Psoas muscle (tissue), 8 donors: ENCODE data around the gene ARMCX5. TPM values are rescaled to one million over a fixed set of nuclear protein-coding genes. Genes with fewer than 3 reads are reported as not detected.

Experiments
- ATAC-seq, 4 donors: fragments of 200-7000 bp; cut with Tn5 transposase; one replicate each; pipeline ENCODE4 v1.9.1; 2020; ENCODE audit warnings: moderate library complexity in 3 of 4, mild to moderate bottlenecking in 2 of 4
- DNase-seq, 2 donors: peaks; one replicate each; pipeline ENCODE4 v3.0.0-alpha.2; 2020
- H3K27ac ChIP-seq: fragments of 200-600 bp; one replicate; pipeline ENCODE4 v1.8.0; 2022
- H3K27me3 ChIP-seq, 3 donors: fragments of 200-600 bp in 1 of 3; one replicate each; pipeline versions ENCODE4 v1.6.1 to v1.8.0; 2013 to 2022; ENCODE audit warnings: low read length in 2 of 3, mild to moderate bottlenecking in 2 of 3, moderate library complexity in 1 of 3; ENCODE audit not compliant: insufficient read depth in 3 of 3
- H3K36me3 ChIP-seq, 2 donors: fragments of 200-600 bp in 1 of 2; one replicate each; pipeline versions ENCODE4 v1.6.1 to v1.8.0; 2013 to 2022; ENCODE audit warnings: low read depth in 1 of 2, mild to moderate bottlenecking in 1 of 2, moderate library complexity in 1 of 2; ENCODE audit not compliant: insufficient read depth in 1 of 2
- H3K4me1 ChIP-seq: fragments of 200-600 bp; one replicate; pipeline ENCODE4 v1.8.0; 2022
- H3K4me3 ChIP-seq: fragments of 200-600 bp; one replicate; pipeline ENCODE4 v1.8.0; 2022; ENCODE audit warnings: mild to moderate bottlenecking
- H3K9me3 ChIP-seq: fragments of 200-600 bp; one replicate; pipeline ENCODE4 v1.8.0; 2022
- CTCF ChIP-seq: fragments of 200-600 bp; IDR thresholded peaks from one replicate; pipeline ENCODE4 v1.8.0; 2022; ENCODE audit warnings: antibody characterized with exemption
- WGBS, 3 donors: extraction: QIAGEN DNeasy Blood & Tissue Kit; methylation state at CpG; one replicate each; pipeline versions ENCODE4 v1.1.6 to v1.1.7; 2013; 5-methylcytosine and 5-hydroxymethylcytosine counted together
- intact Hi-C, 2 donors: fragments of 100-400 bp; cut with DNase I; formaldehyde crosslinking; loops; one replicate each; pipeline versions ENCODE4 v1.11.0 to v1.14.2; 2022
- long read RNA-seq, 2 donors: library from polyadenylated mRNA; unstranded; transcript quantifications; one replicate each; pipeline ENCODE4 v2.0.0, GENCODE V29; 2021
- polyA plus RNA-seq, 3 donors: library from polyadenylated mRNA; stranded (reverse); fragments of 200-250 nt; gene quantifications; one replicate each; pipeline ENCODE4 v1.2.3, GENCODE V29; 2013
- total RNA-seq, 4 donors: library from RNA; stranded (reverse); fragmentation: NEBNext Ultra II Directional in 2 of 4; extraction: Animal tissue kit (Norgen Biotek cat#: 25700) in 2 of 4; gene quantifications; one replicate each; pipeline versions ENCODE4 v1.2.1 to v1.2.4, GENCODE V29; 2021 to 2023
- donor health status: healthy with polysubstance abuse.
- donor health status: DM: no; HTN: no; CAD: no; lungs with moderate emphysema.
- donor health status: Bipolar disorder and iron deficiency.
- donor health status: healthy.
- donor health status: DM: yes; HTN: yes; CAD: no.
- donor health status: DM: no; HTN: no; CAD: no.
- donor health status: DM: no; HTN: no; CAD: no.
- donor health status: DM: yes; HTN: yes; CAD: no.

The ARMCX5 gene
- total RNA-seq (1 to 10 TPM; 2.9 to 7.4 (median 3.9) TPM), polyA plus RNA-seq (1 to 10 TPM; 2.4 to 4.2 (median 2.9) TPM)
- long read RNA-seq, donor 1, partial matches to known transcripts, result 0 of 2 reads
- long read RNA-seq, donor 1, other reads (novel, unspliced or antisense), result 0 of 2 reads
- long read RNA-seq, donor 2, partial matches to known transcripts, result 3 of 11 reads
- long read RNA-seq, donor 2, other reads (novel, unspliced or antisense), result 4 of 11 reads

- WGBS, 3 donors, result 1 to 34% (median 1%) methylated on average over 42 of the region's 42 CpGs
- intact Hi-C loops, result no loop called here
- no peak for TF ChIP-seq CTCF
Measured at GRCh38 chrX:102599084-102599950, at the start of gene ARMCX5. TSS of gene ARMCX5 (plus strand) at chrX:102599515. CDS start at chrX:102602142, 2,627 bp downstream.

GRCh38 chrX:102558607-102559006 lies 40.7 kb upstream of the ARMCX5 start:
- WGBS, 3 donors, result 59 to 75% (median 59%) methylated on average over 2 of the region's 2 CpGs
- Histone ChIP-seq H3K4me3 (no peak overlapping the region), H3K27me3 (peaks cover 0 to 11% (median 0%) of the 10 kb centered on the region in 3 donors), H3K4me1 (no peaks in the 10 kb centered on the region), H3K27ac (no peak overlapping the region), H3K36me3 (no peaks in the 10 kb centered on the region), H3K9me3 (no peaks in the 10 kb centered on the region)
- intact Hi-C loops, result no loop called here
- no peak for DNase-seq
- no peak for TF ChIP-seq CTCF
- no peak for ATAC-seq

More at GRCh38 chrX:102599084-102599950, at the start of gene ARMCX5:
- ATAC-seq (peak; percentile 90 to 98 (median 96)), DNase-seq (peak; percentile 63 to 73)
- peak within 1 kb of the TSS; percentile 67 for H3K27ac ChIP-seq
- H3K9me3 ChIP-seq, result no peaks in the 10 kb centered on the region
- H3K4me1 ChIP-seq, result no peaks in the 10 kb centered on the region
- peak within 1 kb of the TSS; percentile 75 for H3K4me3 ChIP-seq
- no peaks in the 10 kb centered on the region for H3K36me3 ChIP-seq
- H3K27me3 ChIP-seq, result peaks cover 0 to 3% (median 0%) of the 10 kb centered on the region in 3 donors

DNA sequence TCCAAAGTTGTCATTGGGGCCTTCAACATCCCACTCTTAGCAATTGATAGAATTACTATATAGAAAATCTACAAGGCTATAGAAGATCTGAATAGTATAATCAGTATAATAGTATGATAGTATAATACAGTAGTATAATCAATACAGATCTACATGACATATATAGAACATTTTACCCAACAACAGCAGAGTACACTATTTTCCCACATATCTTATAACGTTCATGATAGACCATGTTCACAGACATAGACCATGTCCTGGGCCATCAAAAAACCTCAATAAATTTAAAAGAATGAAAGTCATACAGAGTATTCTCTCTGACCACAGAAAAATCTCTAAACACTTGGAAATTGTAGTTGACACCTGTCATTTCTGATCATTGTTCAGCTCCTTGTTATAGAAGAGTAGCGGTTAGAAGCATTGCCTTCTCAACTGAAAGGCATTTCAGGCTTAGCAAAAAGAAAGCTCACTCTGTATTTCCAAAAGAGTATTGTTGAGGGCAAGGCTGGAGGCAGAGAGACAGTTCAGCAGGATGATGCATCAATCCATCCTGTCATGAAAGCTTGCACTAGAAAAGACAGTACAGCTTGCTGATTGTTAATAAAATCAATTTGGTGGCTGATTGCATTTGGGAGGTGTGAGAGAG lies 38.8 kb upstream of the ARMCX5 start:
- Histone ChIP-seq H3K27ac (no peak overlapping the region), H3K4me3 (no peak overlapping the region), H3K4me1 (no peaks in the 10 kb centered on the region), H3K9me3 (no peaks in the 10 kb centered on the region), H3K36me3 (no peaks in the 10 kb centered on the region), H3K27me3 (peaks cover 0 to 3% (median 0%) of the 10 kb centered on the region in 3 donors)
- intact Hi-C loops, result no loop called here
- 60 to 68% (median 62%) methylated on average over 2 of the region's 2 CpGs for WGBS, 3 donors
- TF ChIP-seq CTCF, result no peak
- ATAC-seq (no peak), DNase-seq (no peak)

DNA sequence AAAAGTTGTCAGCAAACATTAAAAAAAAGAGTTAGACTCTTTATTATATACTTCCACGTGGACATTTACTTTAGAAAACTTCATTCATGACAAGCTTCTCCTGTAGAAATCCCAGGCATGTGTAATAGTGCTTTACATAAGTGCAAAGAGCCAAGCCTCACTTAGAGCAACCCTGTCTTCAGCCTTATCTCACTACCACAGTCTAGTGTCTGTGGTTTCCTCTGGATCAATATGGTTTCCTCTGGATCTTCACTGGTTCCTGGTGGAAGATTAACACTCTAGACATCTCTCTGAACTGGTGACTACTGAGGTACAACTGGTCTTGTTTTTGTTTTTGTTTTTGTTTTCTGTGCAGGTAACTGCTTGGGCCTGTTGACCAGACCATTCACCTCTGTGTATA lies 18.4 kb upstream of the ARMCX5 start:
- no peaks in the 10 kb centered on the region for H3K4me1 ChIP-seq
- H3K27ac ChIP-seq, result no peak overlapping the region
- intact Hi-C loops, result no loop called here
- H3K4me3 ChIP-seq, result no peak overlapping the region
- DNase-seq, result no peak
- H3K27me3 ChIP-seq, result no peaks in the 10 kb centered on the region
- no peaks in the 10 kb centered on the region for H3K36me3 ChIP-seq
- no peak for ATAC-seq
- H3K9me3 ChIP-seq, result no peaks in the 10 kb centered on the region
- TF ChIP-seq CTCF, result no peak
- 32 to 85% (median 47%) methylated on average over 1 of the region's 1 CpG for WGBS, 3 donors
